AG09309 (cell line): Measurements from ENCODE around the gene FOXL2NB.

Experiments used
- DNase-seq: peaks from one replicate; pipeline ENCODE4 v3.0.0-alpha.2; 2010; ENCODE audit warnings: low read depth
- H3K4me3 ChIP-seq: 2 replicates; pipeline ENCODE4 v1.5.1; 2011; ENCODE audit warnings: mild to moderate bottlenecking, low read depth, low read length, moderate library complexity; ENCODE audit not compliant: control insufficient read depth
- CTCF ChIP-seq: IDR thresholded peaks from 2 replicates; pipeline ENCODE4 v1.5.1; 2011; ENCODE audit warnings: mild to moderate bottlenecking, low read depth, low read length, inconsistent platforms; ENCODE audit not compliant: insufficient read depth, control insufficient read depth; ENCODE audit errors: missing control alignments

FOXL2NB gene

GRCh38 chr3:138923531-138923994 is 23.5 kb upstream of the FOXL2NB start:
- H3K4me3 ChIP-seq: no peak overlapping the region
- TF ChIP-seq CTCF: peak; percentile 94
- peak; percentile 64 for DNase-seq

- no peak for DNase-seq
- no peak for TF ChIP-seq CTCF
- H3K4me3 ChIP-seq: no peak overlapping the region
These were observed 18.2 kb upstream of the FOXL2NB start for GRCh38 chr3:138928727-138929372.

- no peak for TF ChIP-seq CTCF
- DNase-seq: no peak
- H3K4me3 ChIP-seq: no peak overlapping the region
These were observed 13.8 kb upstream of the FOXL2NB start for GRCh38 chr3:138933068-138933668.

GRCh38 chr3:138933981-138934691 is 12.9 kb upstream of the FOXL2NB start:
- no peak for DNase-seq
- TF ChIP-seq CTCF: no peak
- H3K4me3 ChIP-seq: no peak overlapping the region

GRCh38 chr3:138935505-138935862 is 11.5 kb upstream of the FOXL2NB start:
- TF ChIP-seq CTCF: no peak
- H3K4me3 ChIP-seq: no peak overlapping the region
- DNase-seq: no peak

GRCh38 chr3:138935863-138936740 is 10.9 kb upstream of the FOXL2NB start:
- H3K4me3 ChIP-seq: peak overlapping the region; percentile 26
- DNase-seq: no peak
- peak; percentile 95 for TF ChIP-seq CTCF
